ENCODE results near the gene MTHFD2L.

GRCh38 chr4:74133786-74134499 lies 24.0 kb upstream of the MTHFD2L start:
- no peak for TF ChIP-seq POLR2A (IDR thresholded peaks at IDR 0.05; ENCODE audit: low read depth, low read length)
- no peak for TF ChIP-seq TAF1 (IDR thresholded peaks at IDR 0.05; ENCODE audit: low read depth, low read length)
- no peak for TF ChIP-seq POLR2AphosphoS5 (IDR thresholded peaks at IDR 0.05; ENCODE audit: low read depth, low read length)
- TF ChIP-seq POU2F2 (IDR thresholded peaks at IDR 0.05; ENCODE audit: low read depth, low read length): no peak

Measured in GM12891 (cell line).